ENCODE measurements around the gene TBC1D2. TPM values are rescaled to one million over a fixed set of nuclear protein-coding genes. Genes with fewer than 3 reads are reported as not detected.

TBC1D2 gene
- total and polyA plus RNA-seq, 2 of the 13 experiments (the other 11 are each of a cell fraction or from before 2014, with no cell fraction given): 2.0 to 2.8 TPM

DNA sequence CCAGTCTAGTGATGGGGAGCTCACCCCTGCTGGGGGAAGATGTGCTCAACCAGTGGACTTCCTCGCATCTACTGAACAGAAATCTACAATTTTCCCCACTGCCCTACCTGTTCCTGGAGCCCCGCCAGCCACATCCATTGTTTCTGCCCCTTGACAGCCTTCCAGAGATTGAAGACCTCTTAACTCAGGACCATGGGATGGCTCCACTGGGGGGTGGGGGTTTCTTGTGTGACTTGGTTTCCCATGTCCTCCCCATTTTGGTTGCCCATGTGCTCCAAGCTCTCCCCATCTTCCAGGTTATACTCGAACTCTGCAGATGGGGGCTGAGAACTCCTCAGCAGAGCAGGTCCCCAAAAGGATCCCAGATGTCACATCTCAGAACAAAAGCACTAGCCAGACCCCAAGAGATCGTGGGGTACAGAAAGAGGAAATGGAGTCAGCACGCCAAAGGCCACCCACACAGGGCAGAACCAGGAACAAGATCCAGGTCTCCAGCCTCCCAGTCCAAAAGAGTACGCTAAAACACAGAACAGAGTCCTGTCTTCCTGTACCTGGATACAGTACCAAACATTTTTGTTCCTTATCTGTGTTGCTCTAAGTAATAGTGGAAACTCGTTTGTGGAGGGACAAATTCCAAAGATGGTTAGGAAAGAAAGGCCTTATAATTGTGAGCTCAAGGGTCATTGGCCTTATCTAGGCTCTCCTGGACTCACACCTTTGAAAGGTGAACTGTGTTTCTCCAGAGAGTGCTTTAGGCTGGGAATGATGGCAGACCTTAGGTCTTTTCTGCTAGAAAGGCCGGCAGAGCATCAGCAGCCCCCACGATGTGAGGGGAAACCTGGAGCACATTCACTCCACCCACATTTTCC is 78.8 kb downstream of the TBC1D2 start:
- Histone ChIP-seq H2AFZ (ENCODE audit: low read length) (no peak overlapping the region), H4K20me1 (ENCODE audit: insufficient read depth, low read length) (no peaks in the 10 kb centered on the region), H3K79me2 (ENCODE audit: insufficient read depth, low read length) (peaks cover 70% of the 10 kb centered on the region), H3K27me3 (ENCODE audit: control insufficient read depth in 1 of 2, insufficient read depth in 2 of 2, low read length in 2 of 2) (no peaks in the 10 kb centered on the region), H3K4me3 (replicated peaks in 1 of 3; ENCODE audit: insufficient read depth in 1 of 3, low read depth in 2 of 3, low read length in 3 of 3) (peak overlapping the region in 1 of 3 experiments; percentile 17; a peak in 2 of 6 replicates), H3K4me1 (ENCODE audit: insufficient read depth, low read length) (peaks cover 84% of the 10 kb centered on the region), H3K36me3 (replicated peaks in 1 of 2; ENCODE audit: control insufficient read depth in 1 of 2, insufficient read depth in 2 of 2, low read length in 2 of 2) (no peaks in the 10 kb centered on the region), H3K9me3 (ENCODE audit: low read length) (no peaks in the 10 kb centered on the region), H3K4me2 (ENCODE audit: low read depth, low read length) (peak overlapping the region; percentile 58), H3K27ac (ENCODE audit: extremely low read length, insufficient read depth, low read length) (peak overlapping the region; percentile 58), H3K9ac (ENCODE audit: insufficient read depth, low read depth, low read length) (no peak overlapping the region)
- intact Hi-C loops (cut with micrococcal nuclease; ENCODE audit: unreplicated experiment) (loop anchor here (2.0 kb wide), 1 partner anchor 14 kb away; no protein-coding TSS in a partner anchor), in situ Hi-C loops (cut with HindIII; ENCODE audit: extremely low pct_ligation_motif_present, low pct_unique_long_range_greater_than_20kb) (no loop called here)
- peak; percentile 53 for DNase-seq (ENCODE audit: low spot score)
- peak; percentile 77 for FAIRE-seq
- 34% methylated on average over 9 of the region's 9 CpGs for WGBS (ENCODE audit: low lambda C conversion rate)
- CTCF ChIA-PET (ENCODE audit: low intra/inter-chr PET ratio, low total read pairs): no interaction called here
- peak; percentile 42 for ATAC-seq
- BruUV-seq (replicated peaks): no TSS peak
- POLR2A ChIA-PET: interaction anchor here (0.7 kb wide), 1 partner anchor 121 kb away, joined by 3 read pairs; no protein-coding TSS in a partner anchor
- TF ChIP-seq EED (CRISPR knock-in tag; IDR thresholded peaks at IDR 0.05) (no peak), NFE2L1 (CRISPR knock-in tag; IDR thresholded peaks at IDR 0.05; ENCODE audit: borderline replicate concordance) (no peak), NFATC3 (CRISPR knock-in tag; IDR thresholded peaks at IDR 0.05) (no peak), SP4 (CRISPR knock-in tag; IDR thresholded peaks at IDR 0.05) (no peak), ZNF34 (CRISPR knock-in tag; IDR thresholded peaks at IDR 0.05; ENCODE audit: borderline replicate concordance) (no peak), PITX1 (CRISPR knock-in tag; IDR thresholded peaks at IDR 0.05) (peak; percentile 20; the same call in 1 of the 2 replicates), PPARG (CRISPR knock-in tag; conservative IDR thresholded peaks at IDR 0.05) (no peak), ZMYM3 (CRISPR knock-in tag; IDR thresholded peaks at IDR 0.05) (no peak), MXI1 (IDR thresholded peaks at IDR 0.05; ENCODE audit: borderline replicate concordance, low read depth, low read length) (no peak), HNF4G (IDR thresholded peaks at IDR 0.05; ENCODE audit: borderline replicate concordance, low read depth, low read length) (peak; percentile 82), HNF4G (CRISPR knock-in tag; IDR thresholded peaks at IDR 0.05; ENCODE audit: borderline replicate concordance, low read depth) (no peak)
- TF ChIP-seq, protein P1, sequence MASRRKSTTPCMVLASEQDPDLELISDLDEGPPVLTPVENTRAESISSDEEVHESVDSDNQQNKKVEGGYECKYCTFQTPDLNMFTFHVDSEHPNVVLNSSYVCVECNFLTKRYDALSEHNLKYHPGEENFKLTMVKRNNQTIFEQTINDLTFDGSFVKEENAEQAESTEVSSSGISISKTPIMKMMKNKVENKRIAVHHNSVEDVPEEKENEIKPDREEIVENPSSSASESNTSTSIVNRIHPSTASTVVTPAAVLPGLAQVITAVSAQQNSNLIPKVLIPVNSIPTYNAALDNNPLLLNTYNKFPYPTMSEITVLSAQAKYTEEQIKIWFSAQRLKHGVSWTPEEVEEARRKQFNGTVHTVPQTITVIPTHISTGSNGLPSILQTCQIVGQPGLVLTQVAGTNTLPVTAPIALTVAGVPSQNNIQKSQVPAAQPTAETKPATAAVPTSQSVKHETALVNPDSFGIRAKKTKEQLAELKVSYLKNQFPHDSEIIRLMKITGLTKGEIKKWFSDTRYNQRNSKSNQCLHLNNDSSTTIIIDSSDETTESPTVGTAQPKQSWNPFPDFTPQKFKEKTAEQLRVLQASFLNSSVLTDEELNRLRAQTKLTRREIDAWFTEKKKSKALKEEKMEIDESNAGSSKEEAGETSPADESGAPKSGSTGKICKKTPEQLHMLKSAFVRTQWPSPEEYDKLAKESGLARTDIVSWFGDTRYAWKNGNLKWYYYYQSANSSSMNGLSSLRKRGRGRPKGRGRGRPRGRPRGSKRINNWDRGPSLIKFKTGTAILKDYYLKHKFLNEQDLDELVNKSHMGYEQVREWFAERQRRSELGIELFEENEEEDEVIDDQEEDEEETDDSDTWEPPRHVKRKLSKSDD (CRISPR knock-in tag; IDR thresholded peaks at IDR 0.05; ENCODE audit: low read depth): no peak
- TF ChIP-seq, protein P2, sequence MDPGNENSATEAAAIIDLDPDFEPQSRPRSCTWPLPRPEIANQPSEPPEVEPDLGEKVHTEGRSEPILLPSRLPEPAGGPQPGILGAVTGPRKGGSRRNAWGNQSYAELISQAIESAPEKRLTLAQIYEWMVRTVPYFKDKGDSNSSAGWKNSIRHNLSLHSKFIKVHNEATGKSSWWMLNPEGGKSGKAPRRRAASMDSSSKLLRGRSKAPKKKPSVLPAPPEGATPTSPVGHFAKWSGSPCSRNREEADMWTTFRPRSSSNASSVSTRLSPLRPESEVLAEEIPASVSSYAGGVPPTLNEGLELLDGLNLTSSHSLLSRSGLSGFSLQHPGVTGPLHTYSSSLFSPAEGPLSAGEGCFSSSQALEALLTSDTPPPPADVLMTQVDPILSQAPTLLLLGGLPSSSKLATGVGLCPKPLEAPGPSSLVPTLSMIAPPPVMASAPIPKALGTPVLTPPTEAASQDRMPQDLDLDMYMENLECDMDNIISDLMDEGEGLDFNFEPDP (CRISPR knock-in tag; conservative IDR thresholded peaks at IDR 0.05): 0 out of 2 replicates have a peak, but pooled peaks have one; percentile 21
- TF ChIP-seq, protein P3, sequence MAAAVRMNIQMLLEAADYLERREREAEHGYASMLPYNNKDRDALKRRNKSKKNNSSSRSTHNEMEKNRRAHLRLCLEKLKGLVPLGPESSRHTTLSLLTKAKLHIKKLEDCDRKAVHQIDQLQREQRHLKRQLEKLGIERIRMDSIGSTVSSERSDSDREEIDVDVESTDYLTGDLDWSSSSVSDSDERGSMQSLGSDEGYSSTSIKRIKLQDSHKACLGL (CRISPR knock-in tag; IDR thresholded peaks at IDR 0.05): no peak

Measured in HepG2 (cell line).